ENCODE measurements around the gene LRCOL1.

LRCOL1 gene

GRCh38 chr12:132651444-132652100 is 41.2 kb upstream of the LRCOL1 start:
- no peak overlapping the region for H3K4me3 ChIP-seq (ENCODE audit: low read depth, low read length)
- TF ChIP-seq CTCF (IDR thresholded peaks at IDR 0.05; ENCODE audit: low read depth, low read length), result no peak

- TF ChIP-seq CTCF (IDR thresholded peaks at IDR 0.05; ENCODE audit: low read depth, low read length), result no peak
- no peak overlapping the region for H3K4me3 ChIP-seq (ENCODE audit: low read depth, low read length)
Observed at GRCh38 chr12:132649226-132649945, 39.0 kb upstream of the LRCOL1 start.

- H3K4me3 ChIP-seq (ENCODE audit: low read depth, low read length), result no peak overlapping the region
- TF ChIP-seq CTCF (IDR thresholded peaks at IDR 0.05; ENCODE audit: low read depth, low read length), result no peak
Observed at GRCh38 chr12:132648616-132649225, 38.3 kb upstream of the LRCOL1 start.

- no peak for TF ChIP-seq CTCF (IDR thresholded peaks at IDR 0.05; ENCODE audit: low read depth, low read length)
- H3K4me3 ChIP-seq (ENCODE audit: low read depth, low read length), result no peak overlapping the region
Observed at GRCh38 chr12:132647858-132648257, 37.5 kb upstream of the LRCOL1 start.

GRCh38 chr12:132646850-132647249 is 36.5 kb upstream of the LRCOL1 start:
- no peak overlapping the region for H3K4me3 ChIP-seq (ENCODE audit: low read depth, low read length)
- no peak for TF ChIP-seq CTCF (IDR thresholded peaks at IDR 0.05; ENCODE audit: low read depth, low read length)

- TF ChIP-seq CTCF (IDR thresholded peaks at IDR 0.05; ENCODE audit: low read depth, low read length), result no peak
- no peak overlapping the region for H3K4me3 ChIP-seq (ENCODE audit: low read depth, low read length)
Observed at GRCh38 chr12:132642846-132643835, 32.8 kb upstream of the LRCOL1 start.
